G401.6 (cell line): Measurements from ENCODE around the gene GLCCI1.
"Not testable (repeated sequence)": the region's sequence is repeated elsewhere in the genome, so short reads cannot be mapped to it uniquely, and the experiment has no call there.

Experiments
- FAIRE-seq: peaks from 2 replicates; lab custom pipeline; 2012; peaks lifted over from hg19 to GRCh38; lab: Jason Lieb, UNC

Gene GLCCI1

GRCh38 chr7:8094164-8095140 is 125.9 kb downstream of the GLCCI1 start:
- FAIRE-seq: no peak

GRCh38 chr7:8101292-8101691 is 132.7 kb downstream of the GLCCI1 start:
- not testable (repeated sequence) for FAIRE-seq

GRCh38 chr7:8103282-8103681 is 134.7 kb downstream of the GLCCI1 start:
- no peak for FAIRE-seq

- no peak for FAIRE-seq
Measured at GRCh38 chr7:8105449-8106095, 137.0 kb downstream of the GLCCI1 start.

- no peak for FAIRE-seq
Measured at GRCh38 chr7:8109196-8110022, 140.8 kb downstream of the GLCCI1 start.

GRCh38 chr7:8111282-8111960 is 142.8 kb downstream of the GLCCI1 start:
- FAIRE-seq: no peak

GRCh38 chr7:8112685-8113084 is 144.1 kb downstream of the GLCCI1 start:
- no peak for FAIRE-seq

- no peak for FAIRE-seq
Measured at GRCh38 chr7:8113184-8113583, 144.6 kb downstream of the GLCCI1 start.

GRCh38 chr7:8114175-8114574 is 145.6 kb downstream of the GLCCI1 start:
- FAIRE-seq: no peak

GRCh38 chr7:8115547-8116402 is 147.2 kb downstream of the GLCCI1 start:
- FAIRE-seq: no peak

- FAIRE-seq: no peak
Measured at GRCh38 chr7:8117195-8117594, 148.6 kb downstream of the GLCCI1 start.

- no peak for FAIRE-seq
Measured at GRCh38 chr7:8119262-8119661, 150.7 kb downstream of the GLCCI1 start.

- FAIRE-seq: no peak
Measured at GRCh38 chr7:8120390-8121058, 151.9 kb downstream of the GLCCI1 start.

GRCh38 chr7:8121243-8121642 is 152.6 kb downstream of the GLCCI1 start:
- no peak for FAIRE-seq

- FAIRE-seq: no peak
Measured at GRCh38 chr7:8125680-8126444, 157.3 kb downstream of the GLCCI1 start.

GRCh38 chr7:8126601-8127167 is 158.1 kb downstream of the GLCCI1 start:
- FAIRE-seq: no peak

GRCh38 chr7:8128449-8129317 is 160.1 kb downstream of the GLCCI1 start:
- no peak for FAIRE-seq

- no peak for FAIRE-seq
Measured at GRCh38 chr7:8129318-8129659, 160.7 kb downstream of the GLCCI1 start.
